ENCODE data around the gene DMTF1.

- TF ChIP-seq CTCF (IDR thresholded peaks at IDR 0.05) (no peak), POLR2A (IDR thresholded peaks at IDR 0.05) (no peak), EP300 (IDR thresholded peaks at IDR 0.05) (no peak)
Measured at GRCh38 chr7:87140271-87140748, 11.9 kb upstream of the DMTF1 start.
